GM04504 (cell line): ENCODE measurements around the gene HIF1AN.

Source experiments
- DNase-seq: peaks from one replicate; pipeline ENCODE4 v3.0.0-alpha.2; 2012; ENCODE audit warnings: low read depth

Gene HIF1AN

DNA sequence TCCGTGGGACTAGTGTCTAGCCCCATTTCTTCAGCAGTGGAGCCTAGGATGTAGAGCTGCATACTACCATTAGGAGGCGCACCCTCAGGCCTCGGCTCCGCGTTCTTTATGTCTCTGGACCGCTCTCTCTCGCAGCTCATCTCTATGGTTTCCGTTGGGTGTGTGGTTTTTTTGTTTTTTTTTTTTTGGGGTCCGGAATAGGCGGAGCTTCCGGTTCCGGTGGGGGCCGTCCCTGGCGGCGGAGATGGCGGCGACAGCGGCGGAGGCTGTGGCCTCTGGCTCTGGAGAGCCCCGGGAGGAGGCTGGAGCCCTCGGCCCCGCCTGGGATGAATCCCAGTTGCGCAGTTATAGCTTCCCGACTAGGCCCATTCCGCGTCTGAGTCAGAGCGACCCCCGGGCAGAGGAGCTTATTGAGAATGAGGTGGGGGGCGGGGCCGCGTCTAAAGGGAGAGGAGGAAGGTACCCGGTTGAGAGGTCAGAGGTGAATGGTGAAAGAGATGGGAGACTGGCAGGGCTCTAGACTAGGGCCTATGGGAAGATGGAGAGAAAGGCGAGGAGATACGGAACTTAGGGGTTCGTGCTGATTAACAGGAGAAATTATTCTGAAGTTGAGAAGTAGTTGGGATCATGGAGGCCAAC is at the start of gene HIF1AN:
Gene HIF1AN, plus strand, starts transcription at position 229 of the 639 bp plus-strand sequence. Its CDS starts 16 bp downstream, at position 245.
- DNase-seq, result peak; percentile 87

DNA sequence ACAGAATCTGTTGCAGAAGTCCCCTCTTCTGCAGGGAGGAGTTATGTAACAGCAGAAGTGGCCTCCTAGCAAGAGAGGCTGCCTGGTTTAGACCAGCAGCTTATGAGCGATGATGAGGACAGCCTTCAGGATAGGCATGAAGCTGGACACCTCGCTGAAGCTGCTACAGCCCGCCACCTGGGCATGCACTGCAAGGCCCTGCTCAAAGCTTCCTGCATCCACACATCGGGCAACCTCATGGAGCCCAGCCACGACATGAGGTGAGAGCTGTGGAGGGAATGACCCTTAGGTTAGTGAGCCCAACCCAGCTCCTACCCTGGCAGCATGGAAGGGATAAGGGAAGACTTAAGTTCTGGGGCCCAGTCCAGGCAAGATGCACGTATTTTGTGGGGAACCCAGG is 48.2 kb upstream of the HIF1AN start:
- no peak for DNase-seq

- no peak for DNase-seq
These were observed 46.3 kb upstream of the HIF1AN start for GRCh38 chr10:100489396-100489795.

DNA sequence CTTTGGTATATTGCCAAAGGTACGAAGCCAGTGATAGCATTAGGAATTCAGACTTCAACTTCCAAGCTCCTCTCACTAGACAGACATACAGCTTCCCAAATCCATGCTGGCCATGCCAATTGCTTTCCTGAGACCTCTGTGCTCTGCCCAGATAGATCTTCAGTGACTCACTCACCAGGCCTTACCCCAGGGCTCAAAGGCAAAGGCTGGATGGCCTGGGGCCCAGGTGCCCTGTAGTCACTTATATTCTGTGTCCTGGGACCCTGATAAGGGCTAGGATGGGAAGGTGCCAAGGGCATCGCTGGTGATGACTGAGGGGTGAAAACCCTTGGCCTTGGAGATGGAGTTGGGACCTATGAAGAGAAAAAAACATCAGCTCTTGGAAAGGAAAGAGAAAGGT is 45.2 kb upstream of the HIF1AN start:
- no peak for DNase-seq

GRCh38 chr10:100496567-100496966 is 39.2 kb upstream of the HIF1AN start:
- no peak for DNase-seq

GRCh38 chr10:100498059-100498458 is 37.7 kb upstream of the HIF1AN start:
- no peak for DNase-seq

DNA sequence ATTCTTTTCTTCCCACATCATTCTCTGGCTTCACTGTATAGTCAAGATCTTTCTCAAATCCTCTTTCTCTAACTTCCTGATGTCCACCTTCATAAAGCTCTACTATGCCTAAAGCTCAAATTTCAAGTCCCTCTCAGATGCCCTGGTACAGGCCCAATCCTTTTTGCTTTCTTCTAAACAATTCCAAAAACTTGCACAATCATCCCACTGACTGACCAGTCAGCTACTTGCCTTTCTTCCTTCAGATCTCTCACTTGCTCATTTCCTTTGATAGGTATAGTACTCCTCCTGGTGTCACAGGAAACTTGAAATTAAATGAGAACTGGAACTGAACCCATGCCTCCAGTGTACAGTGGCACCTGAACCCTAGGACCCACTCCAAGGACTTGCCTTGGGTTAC is 34.3 kb upstream of the HIF1AN start:
- no peak for DNase-seq

- no peak for DNase-seq
These were observed 32.7 kb upstream of the HIF1AN start for GRCh38 chr10:100502926-100503494.

GRCh38 chr10:100504096-100504495 is 31.6 kb upstream of the HIF1AN start:
- DNase-seq, result no peak

- DNase-seq, result no peak
These were observed 30.6 kb upstream of the HIF1AN start for GRCh38 chr10:100505164-100505563.

DNA sequence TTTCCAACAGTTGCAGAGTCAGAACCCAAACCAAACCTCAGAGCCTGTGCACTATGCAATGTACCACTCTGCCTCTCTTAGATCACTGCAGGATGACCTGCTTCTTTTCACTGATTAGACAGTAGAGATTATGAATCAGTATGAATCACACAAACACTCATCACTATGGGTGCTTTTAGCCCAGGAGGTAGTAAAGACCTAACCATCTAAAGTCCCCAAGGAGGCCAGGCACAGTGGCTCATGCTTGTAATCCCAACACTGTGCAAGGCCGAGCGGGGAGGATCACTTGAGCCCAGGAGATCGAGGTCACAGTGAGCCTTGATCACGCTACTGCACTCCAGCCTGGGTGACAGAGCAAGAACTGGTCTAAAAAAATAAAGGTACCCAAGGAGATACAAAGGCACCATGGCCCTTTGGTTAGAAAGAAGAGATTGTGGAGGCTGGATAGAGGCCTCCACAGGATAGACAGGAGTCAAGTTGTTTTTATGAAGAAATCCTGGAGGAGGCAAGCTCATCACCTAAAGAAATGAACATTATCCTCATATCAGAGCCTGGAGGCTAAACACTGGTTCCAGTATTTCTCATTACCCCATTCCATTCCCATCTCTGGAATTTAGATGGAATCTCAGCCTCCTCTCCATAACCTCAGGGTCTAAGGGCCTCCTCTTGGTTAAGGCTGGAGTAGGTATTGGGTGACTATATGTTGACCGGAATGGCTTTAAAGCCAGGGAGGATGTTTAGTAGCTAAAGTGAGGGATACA is 29.0 kb upstream of the HIF1AN start:
- DNase-seq, result peak; percentile 40

DNA sequence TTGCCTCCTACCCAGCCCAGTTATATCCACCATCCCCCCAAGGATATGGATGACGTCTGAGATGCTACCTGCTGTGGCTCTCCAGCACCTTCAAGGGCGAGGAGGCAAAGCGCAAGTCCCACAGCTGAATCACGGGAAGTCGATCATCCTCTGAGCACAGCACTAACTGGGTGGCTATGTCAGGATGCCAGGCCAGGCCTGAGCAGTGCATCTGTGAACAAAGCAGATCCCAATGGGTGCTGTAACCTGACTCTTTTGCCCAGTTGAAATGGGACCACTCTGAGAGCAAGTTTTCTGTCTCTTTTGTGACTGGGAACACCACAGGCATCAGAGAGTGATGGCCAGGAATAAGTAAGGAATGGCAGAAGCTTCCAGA is 28.4 kb upstream of the HIF1AN start:
- DNase-seq, result no peak

DNA sequence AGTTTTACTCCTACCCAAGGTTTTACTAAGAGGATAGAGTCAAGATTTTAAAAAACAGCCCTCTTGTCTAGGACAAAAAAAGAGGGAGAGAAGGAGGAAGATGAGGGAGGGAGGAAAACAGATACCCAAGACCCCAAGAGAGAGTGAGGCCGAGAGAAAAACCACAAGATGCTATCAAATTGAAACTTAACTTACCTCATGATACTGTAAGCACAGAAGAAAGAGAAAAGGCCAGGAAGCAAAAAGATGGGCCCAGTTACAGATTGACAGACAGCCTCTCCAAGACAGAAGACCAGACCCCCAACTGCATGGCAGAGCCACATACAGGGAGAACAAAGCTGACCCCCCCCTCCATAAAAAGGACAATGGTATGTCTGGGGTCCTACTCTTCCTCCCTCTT is 27.5 kb upstream of the HIF1AN start:
- DNase-seq, result no peak

DNA sequence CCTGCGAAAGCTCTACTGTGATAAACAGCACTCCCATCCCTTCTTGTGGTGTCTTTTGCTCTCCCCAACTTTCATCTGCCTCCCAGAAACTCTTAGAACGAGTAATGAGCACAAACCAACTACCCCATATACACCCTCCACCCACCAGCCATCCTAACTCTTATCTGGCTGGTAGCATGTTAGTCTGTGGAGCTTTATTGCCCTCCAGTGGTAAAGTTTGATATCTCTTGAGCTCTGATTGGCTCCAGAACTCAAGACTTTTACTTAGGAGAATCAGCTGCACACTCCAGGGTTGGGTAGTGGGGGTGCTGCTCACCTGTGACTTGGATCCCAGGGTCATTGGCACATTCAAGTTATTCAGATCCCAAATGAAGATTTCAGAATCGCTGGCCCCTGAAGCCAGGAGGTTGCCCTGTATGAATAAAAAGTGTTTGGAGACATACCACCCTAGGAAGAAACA is 27.0 kb upstream of the HIF1AN start:
- DNase-seq, result no peak

DNA sequence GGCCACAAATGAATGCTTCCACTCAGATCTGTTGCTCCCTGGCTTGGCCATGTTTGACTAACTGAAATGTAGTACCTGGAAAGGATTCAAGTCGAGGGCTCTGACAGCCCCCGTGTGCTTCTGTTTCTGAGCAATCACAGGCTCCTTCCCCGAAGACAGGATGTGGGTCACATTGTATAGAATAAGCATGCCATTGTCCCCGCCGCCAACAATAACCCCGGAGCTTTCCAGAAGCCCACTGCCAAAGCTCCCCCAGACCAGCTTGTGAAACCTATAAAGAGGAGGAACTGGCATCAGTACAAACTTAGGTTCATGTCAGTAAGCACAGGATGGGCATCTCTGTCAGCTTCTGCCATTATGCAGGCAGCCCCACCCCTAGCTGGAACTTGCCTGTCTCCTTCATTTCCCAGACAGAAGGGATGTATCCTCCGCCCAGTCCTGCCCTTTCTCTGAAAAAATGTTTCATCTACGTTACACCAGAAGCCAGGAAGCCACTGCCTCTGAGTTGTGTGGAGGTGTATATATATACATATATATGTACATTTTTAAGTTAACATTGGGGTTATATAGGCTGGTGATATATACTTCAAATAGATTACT is 26.4 kb upstream of the HIF1AN start:
- DNase-seq, result no peak

DNA sequence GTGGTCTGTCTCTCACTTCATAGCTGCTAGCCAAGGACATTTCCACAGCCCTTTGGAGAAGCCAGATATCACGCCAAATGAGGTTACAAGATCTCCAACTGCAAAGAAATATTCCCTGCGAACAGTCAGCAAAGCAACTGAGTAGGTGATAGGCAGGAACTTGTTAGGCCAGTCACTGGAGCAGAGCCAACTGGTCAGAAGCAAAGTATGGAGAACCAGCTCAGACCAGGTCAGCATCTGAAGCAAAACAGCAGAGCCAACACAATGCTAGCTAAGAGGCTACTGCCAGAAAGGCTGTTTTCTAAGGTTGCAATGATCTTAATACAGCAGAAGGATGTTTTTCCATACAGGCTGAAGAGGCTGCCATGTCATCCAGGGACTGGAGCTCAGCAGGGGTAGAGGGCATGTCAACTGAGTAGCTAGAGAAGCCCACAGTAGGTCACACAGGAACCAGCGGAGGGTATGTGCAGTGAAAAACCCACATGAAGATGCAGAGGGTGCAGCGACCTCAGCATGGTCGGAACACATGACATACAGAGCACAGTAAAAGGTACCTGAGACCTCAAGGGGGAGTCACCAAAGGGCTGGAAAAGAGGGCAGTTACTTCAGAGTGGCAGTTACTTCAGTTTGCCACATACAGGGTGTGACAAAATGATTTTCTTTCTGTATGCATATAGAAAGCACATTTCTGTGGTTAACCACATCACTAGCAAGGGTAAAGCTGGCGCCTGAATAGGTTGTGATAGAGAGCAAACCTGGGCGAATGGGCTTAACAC is 25.0 kb upstream of the HIF1AN start:
- no peak for DNase-seq

GRCh38 chr10:100515612-100516011 is 20.1 kb upstream of the HIF1AN start:
- no peak for DNase-seq

GRCh38 chr10:100516847-100517246 is 18.9 kb upstream of the HIF1AN start:
- no peak for DNase-seq

DNA sequence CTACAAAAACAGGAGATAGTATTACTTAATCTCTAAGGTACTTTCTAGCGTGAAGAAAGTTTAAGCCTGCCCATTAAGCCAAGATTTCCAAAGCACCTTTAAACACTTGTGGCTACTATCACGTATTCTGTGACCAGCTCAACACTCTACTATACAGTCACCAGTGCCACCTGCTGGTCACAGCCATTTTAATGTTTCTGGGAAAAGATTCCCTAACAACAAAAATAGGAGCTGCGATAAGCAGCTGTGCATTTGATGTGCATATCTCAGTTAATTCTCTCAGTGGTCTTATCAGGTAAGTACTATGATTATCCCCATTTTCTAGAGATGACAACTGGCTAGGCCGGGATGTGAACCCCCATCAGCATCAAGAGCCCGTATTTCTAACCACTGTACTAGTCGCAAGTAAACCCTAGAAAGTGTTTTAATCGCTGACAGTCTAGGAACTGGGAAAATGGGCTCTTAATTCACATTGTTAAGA is 16.9 kb upstream of the HIF1AN start:
- no peak for DNase-seq

DNA sequence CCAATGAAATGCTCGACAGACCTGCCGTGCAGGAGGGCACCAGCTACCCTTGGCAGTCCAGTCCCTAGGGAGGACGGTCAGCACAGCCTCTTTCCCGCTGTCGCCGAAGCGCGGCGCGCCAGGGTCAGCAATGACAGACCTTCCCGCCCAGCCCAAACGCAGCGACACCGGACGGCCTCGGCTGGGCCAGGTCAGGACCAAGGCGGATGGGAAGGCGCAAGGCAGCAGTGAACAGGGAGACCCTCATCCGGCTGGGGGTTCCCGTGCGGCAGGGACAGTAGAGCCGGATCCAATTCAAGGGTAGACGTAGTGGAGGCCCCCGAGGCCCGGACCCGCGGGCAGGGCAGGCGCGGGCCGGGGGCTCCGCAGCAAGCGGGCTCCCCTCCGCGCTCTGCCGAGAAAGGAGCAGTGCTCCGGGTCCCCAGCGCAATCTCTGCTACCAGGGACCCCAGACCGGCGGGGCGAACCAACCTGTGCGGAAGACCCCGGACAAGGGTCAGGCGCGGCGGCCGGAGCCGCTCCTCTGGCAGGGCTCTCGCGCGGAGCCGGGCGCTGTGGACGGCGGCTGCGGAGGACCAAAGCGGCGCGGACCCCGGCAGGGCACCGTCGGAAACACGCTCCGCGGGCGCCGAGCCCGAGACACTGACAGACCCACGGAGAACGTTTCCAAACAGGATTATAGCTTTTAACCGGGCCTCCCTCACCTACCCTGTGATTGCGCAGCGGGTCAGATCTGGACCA is 16.3 kb upstream of the HIF1AN start, which contains the start of gene SEC31B:
Gene SEC31B, minus strand, starts transcription at position 551 of the 741 bp plus-strand sequence. CDS start 2,909 bp downstream, outside the sequence.
- DNase-seq, result no peak

GRCh38 chr10:100520811-100521210 is 14.9 kb upstream of the HIF1AN start:
- no peak for DNase-seq
